T1000 (cell line): ENCODE results near the gene INSL3.
"Not testable (repeated sequence)": the region's sequence is repeated elsewhere in the genome, so short reads cannot be mapped to it uniquely, and the experiment has no call there.

Source experiments
- DNase-seq: peaks from one replicate; lab custom pipeline; 2025; ENCODE audit warnings: mixed read lengths; lab: John Stamatoyannopoulos, UW

Gene INSL3

DNA sequence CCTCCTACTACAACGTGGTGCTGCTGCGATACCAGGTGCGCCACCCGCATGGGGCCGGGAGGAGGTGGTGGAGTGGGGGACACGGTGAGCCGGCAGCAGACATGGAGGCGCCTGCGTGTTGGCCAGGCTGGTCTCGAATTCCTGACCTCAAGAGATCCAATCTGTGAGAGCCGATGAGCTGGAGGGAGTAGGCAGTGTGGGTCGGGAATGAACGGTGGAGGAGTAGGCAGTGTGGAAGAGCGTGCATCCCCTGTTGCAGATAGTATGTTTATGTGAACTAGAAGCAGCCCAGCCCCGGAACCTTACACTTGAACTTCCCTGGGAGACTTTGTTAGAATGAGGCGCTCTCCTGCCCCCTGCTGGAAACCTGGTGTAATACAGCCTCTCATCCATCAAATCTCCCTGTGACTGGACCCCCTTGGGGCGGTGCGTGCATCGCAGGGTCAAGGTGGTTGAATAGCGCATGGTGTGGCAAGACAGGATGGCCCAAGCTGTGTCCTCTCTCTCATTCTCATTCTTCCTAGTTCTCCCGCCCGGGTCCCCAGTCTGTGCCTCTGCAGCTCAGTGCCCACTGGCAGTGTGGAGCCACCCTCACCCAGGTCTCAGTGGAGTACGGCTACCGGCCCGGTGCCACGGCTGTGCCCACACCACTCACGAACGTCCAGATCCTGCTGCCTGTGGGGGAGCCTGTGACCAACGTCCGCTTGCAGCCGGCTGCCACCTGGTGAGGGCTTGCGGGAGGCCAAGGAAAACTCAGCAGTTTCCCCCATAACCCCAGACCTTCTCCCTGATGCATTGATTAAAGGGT is 36.9 kb downstream of the INSL3 start:
- peak; percentile 21 for DNase-seq

GRCh38 chr19:17783721-17784120 is 37.6 kb downstream of the INSL3 start:
- DNase-seq = not testable (repeated sequence)

GRCh38 chr19:17780781-17781180 is 40.5 kb downstream of the INSL3 start:
- DNase-seq = no peak

GRCh38 chr19:17778968-17779929 is 42.1 kb downstream of the INSL3 start:
- DNase-seq = no peak

GRCh38 chr19:17778251-17778967 is 42.9 kb downstream of the INSL3 start:
- no peak for DNase-seq

GRCh38 chr19:17777840-17778239 is 43.5 kb downstream of the INSL3 start:
- DNase-seq = not testable (repeated sequence)

GRCh38 chr19:17775991-17776803 is 45.1 kb downstream of the INSL3 start:
- no peak for DNase-seq

DNA sequence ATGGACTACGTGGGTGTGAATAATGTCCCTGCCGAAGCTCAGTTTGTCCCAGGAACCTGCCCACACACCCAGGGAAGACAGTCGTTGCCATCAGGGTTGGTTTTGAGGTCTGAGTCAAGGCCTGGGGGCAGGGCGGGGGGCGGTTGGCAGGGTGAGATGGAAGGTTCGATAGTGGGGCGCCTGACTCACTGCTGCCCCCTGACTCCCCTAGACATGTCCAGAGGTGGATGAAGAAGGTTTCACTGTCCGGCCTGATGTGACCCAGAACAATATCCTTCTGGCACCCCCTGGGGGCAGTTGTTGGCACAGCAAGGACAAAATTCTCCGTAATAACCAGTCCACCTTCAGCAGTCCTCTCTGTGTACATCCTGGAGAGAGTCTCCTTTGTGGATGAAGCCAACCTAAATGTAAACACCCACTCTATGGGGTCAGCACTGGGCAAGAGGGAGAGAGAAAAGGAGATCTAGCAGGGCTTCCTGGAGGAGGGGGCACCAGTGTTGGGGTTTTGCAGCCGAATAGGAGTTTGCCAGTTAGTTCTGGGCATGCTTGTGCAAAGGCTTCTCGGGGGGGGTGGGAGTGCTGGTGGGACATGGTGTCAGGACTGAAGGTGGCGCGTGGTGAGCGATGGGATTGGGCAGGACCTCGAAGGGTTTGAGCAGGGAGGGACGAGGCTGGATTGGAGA is 45.9 kb downstream of the INSL3 start:
- no peak for DNase-seq

DNA sequence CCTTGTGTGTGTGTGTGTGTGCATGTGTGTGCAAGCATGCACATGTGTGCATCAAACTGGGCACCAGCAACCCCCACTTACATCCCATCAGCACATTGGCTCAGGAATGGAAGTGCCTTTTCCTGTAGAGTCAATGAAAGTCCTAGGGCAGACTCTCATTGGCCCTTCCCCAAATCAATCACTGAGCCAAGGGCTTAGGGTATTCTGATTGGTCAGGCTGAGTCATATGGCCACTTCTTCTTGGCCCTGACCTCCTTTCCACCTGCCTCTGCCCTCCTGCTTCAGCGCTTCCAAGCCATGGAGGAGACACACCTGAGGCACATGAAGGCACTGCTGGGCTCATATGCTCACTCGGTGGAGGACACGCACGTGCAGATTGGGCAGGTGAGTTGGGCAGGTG is 49.1 kb downstream of the INSL3 start:
- DNase-seq = no peak

DNA sequence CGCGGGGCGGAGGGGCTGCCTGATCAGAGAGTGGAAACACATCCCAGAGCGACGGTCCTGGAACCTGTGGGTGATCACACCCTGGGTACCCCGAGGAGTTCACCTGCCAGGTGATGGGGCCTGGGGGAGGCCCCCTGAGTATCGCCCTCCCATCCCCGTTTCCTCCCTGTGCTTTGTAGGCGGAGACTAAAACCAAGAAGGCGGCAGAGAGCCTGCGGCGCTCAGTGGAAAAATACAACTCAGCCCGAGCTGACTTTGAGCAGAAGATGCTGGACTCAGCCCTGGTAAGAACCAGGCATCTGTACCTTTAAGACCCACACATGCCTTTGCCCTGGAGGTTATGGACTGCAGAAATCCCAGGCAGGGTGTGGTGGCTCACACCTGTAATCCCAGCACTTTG is 50.7 kb downstream of the INSL3 start:
- no peak for DNase-seq

DNA sequence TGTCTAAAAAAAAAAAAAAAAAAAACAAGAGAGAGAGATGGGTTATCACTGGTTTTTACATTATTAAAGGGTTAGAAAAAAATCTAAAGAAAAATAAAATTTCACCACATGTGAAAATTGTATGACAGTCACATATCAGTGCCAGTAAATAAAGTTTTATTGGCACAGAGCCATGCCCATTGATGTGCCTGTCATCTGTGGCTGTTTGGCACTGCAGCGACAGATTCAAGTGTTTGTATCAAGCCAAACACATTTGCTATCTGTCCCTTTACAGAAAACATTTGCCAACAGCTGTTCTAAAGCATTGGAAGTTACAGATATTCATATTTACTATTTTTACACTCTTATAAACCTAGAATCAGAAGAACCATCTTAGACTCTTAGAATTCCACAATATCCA is 53.8 kb downstream of the INSL3 start:
- DNase-seq = no peak

- peak; percentile 17 for DNase-seq
Observed at GRCh38 chr19:17766543-17767131, 54.7 kb downstream of the INSL3 start.
